Right forelimb (tissue), 1 donor: ENCODE data around the gene NUBPL.
"Not testable (repeated sequence)": the region's sequence is repeated elsewhere in the genome, so short reads cannot be mapped to it uniquely, and the experiment has no call there.

Source experiments
- DNase-seq: peaks from one replicate; pipeline ENCODE4 v3.0.0-alpha.2; 2018

Gene NUBPL

DNA sequence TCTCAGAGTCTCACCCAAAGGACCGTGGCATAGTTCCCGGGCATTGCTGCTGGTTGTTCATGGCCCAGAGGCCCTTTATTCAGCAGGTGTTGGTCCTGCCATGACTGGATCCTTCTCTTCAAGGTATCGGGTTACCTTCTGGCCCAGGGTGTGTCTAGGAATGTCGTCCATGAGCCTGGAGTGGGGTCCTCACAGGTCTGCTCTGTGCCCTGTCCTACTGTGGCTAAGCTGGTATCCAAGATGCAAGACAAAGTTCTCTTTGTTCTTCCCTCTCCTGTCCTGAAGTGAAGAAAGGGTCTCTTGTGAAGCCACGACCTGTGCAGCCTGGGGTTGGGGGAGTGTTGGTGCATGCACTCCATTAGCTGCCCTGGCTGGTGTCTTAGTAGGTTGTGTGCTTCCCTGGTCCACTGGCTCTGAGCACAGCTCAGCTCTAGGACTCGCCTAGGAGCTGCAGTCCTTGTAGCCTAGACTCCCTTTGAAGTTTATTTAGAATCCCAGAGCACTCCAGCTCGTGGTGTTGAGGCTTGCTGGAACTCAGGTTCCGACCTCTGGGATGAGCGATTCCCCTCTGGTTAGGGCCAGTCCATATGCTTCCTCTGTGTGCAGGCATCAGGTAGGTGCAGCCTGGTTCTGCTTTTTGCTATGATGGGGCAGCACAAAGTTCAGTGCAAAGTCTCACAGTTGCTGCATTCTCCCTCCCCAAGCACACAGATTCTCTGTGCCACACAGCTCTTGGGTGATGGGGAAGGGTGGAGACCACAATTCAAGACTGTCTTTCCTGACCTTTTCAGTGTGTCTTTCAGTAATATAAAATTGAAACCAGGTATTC lies 117.4 kb downstream of the NUBPL start:
- no peak for DNase-seq

DNA sequence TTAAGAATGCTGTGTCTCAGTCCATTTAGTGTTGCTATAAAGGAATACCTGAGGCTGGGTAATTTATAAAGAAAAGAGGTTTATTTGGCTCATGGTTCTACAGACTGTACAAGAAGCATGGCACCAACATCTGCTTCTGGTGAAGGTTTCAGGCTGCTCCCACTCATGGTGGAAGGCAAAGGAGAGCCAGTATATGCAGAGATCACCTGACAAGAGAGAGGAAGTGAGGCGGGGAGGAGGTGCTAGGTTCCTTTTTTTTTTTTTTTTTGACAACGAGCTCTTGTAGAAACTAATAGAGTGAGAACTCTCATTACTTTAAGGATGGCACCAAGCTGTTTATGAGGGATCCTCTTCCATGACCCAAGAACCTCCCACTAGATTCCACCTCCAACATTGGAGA lies 121.6 kb downstream of the NUBPL start:
- DNase-seq: no peak

DNA sequence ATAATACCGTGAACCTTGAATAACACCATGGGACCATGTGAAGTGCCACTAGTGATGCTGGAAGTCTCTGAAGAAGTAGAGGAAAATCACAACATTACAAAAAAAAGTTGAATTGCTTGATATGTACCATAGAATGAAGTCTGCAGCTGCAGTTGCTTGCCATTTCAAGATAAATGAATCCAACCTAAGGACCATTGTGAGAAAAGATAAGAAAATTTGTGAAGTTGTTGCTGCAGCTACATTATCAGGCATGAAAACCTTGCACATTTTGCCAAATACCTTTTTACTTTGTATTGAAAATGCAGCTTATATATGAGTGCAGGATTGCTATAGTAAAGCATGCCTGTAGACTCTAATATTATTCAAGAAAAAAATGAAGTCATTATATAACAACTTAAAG lies 126.5 kb downstream of the NUBPL start:
- DNase-seq: no peak

DNA sequence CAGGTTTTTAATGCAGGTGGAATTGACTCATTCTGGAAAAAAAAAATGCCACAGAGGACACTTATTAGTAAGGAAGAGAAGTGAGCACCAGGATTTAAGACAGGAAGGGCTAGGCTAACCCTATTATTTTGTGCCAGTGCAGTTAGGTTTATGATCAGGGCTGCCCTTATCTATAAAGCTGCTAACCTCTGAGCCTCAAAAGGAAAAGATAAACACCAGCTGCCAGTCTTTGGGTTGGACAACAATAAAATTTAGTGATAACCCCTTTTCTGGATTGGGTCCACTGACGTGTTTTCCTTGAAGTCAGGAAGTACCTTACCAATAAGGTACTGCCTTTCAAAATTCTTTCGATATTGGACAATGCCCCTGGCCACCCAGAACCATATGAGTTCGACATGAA lies 128.9 kb downstream of the NUBPL start:
- no peak for DNase-seq

DNA sequence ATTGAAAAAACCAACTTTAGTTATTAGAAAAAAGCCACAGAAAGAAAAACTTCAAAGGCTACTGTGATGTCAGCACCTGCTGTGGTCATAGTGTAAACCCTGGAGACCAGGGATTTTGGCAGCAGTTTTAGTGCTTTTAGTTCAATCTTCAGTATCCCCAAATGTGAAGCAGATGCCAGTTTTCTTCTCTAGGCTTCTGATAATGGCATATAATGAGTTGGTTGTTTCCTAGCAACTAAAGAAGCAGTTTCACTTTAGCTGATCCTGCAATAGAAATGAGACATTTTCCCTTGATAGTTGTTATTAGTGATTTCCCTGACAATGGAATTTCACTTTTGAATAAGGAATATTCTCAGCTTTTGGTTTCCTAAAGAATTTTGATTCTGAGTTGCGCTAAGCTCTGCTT lies 131.2 kb downstream of the NUBPL start:
- DNase-seq: no peak

DNA sequence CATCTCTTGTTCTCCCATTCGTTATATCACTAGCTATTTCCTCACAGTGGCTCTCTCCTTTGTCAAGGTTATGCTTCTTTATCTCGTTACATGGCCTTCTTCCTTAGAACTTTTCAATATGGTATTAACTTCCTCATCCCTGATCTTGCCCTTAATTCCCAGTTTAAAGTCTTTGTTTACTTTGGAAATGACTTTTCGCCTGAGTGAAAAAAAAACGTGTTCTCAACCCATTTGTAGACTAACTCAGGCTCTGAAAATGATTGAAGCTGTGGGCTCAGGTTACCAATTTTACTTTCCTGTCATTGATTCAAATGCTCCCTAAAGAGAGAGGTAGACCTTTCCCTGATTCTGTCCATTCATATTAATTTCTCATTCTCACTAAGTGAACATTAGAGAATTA lies 135.2 kb downstream of the NUBPL start:
- DNase-seq: no peak

DNA sequence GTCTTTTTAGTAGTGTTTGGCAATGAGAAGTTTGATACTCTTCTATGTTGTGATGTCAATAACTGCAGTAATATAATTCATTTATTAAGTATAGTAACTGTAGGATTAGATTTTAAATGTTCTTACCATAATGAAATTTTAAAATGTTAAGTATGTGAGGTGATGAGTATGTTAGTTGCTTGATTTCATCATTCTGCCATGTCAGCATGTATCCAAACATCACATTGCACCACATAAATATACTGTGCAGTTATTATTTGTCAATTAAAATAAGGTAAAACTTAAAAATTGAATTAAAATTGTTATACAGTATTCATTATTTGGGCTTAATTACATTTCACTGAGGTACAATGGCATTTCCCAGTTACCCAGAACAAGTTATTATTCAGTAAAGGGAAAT lies 138.6 kb downstream of the NUBPL start:
- DNase-seq: no peak

DNA sequence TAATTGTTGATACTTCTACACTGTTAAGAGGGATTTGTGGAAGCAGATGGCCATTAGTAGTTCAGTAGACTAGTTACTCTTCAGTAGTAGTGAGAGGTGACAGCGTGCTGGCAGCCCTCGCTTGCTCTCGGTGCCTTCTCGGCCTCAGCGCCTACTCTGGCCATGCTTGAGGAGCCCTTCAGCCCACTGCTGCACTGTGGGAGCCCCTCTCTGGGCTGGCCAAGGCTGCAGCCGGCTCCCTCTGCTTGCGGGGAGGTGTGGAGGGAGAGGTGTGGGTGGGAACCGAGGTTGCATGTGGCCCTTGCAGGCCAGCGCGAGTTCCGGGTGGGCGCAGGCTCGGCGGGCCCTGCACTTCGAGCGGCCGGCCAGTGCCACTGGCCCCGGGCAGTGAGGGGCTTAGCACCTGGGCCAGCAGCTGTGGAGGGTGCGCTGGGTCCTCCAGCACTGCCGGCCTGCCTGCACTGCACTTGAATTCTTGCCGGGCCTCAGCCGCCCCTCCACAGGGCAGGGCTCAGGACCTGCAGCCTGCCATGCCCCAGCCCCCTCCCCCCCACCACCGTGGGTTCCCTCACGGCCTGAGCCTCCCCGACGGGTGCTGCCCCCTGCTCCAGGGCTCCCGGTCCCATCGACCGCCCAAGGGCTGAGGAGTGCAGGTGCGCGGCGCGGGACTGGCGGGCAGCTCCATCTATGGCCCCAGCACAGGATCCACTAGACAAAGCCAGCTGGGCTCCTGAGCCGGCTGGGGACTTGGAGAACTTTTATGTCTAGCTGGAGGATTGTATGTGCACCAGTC lies 139.3 kb downstream of the NUBPL start:
- DNase-seq: no peak

DNA sequence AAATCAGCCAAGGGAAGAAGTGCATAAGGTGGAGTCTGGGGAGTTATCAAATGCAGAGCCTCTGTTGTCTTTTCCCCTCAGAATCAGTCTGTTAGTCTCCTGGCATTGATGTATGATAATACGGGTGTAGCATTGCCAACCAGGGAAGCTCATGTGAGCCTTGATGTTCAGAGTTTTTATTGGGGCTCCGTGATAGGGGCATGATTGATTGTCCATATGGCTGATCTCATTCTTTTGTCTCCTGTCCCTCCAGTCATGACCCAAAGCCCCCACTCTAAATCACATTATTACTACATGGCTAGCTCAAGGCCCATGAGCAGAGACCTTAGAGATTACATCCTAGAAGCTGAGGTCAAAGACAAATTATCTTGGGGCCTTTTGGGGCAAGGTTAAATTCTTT lies 140.9 kb downstream of the NUBPL start:
- DNase-seq: no peak

DNA sequence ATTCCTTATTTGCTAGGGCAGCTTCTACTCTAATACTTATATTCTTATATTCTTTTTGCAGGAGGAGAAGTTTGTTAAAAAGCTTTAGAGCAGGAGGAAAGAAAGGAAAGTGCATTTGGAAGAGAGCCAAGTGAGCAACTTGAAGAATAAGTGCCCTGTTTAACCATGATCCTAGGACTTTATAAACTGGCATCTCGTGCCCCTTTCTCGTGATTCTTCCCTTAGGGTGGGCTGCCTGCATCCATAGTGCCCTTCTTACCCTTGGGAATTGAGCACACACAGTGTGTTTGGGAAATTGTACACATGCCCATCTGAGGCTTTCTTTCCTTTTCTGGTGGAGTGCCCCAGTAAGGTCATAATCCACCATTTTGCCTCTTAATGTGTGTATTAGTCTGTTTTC lies 141.9 kb downstream of the NUBPL start:
- DNase-seq: no peak

DNA sequence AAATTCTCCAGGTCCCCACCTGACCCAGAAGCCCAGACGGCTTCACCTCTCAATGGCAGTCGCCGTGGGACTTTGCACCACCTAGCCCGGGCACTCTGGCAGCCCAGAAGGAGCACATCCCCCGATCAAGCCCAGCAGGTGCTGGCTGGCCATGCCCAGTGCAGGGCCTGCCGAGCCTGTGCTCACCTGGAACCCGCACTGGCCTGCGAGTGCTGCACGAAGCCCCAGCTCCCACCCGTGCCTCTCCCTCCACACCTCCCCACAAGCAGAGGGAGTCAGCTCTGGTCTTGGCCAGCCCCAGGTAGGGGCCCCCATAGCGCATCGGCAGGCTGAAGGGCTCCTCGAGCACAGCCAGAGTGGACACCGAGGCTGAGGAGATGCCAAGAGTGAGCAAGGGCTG lies 144.5 kb downstream of the NUBPL start:
- DNase-seq: no peak

DNA sequence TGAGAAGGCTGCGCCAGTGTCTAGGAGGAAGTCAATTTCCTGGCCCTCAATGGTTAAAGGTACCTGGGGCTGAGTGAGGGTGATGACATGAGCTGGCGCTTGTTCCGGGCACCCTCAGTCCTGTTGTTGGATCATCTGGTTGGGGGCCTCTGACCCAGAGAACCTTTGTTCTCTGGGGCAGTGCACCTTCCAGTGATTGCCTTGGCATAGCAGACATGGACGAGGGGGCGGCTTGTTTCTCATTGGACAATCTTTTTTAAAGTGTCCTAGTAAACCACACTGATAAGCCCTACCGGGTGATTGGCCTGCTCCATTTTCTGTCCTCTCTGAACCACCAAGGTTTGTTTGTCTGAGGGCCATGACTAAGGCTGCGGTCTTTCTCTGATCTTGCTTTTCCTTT lies 147.5 kb downstream of the NUBPL start:
- not testable (repeated sequence) for DNase-seq

DNA sequence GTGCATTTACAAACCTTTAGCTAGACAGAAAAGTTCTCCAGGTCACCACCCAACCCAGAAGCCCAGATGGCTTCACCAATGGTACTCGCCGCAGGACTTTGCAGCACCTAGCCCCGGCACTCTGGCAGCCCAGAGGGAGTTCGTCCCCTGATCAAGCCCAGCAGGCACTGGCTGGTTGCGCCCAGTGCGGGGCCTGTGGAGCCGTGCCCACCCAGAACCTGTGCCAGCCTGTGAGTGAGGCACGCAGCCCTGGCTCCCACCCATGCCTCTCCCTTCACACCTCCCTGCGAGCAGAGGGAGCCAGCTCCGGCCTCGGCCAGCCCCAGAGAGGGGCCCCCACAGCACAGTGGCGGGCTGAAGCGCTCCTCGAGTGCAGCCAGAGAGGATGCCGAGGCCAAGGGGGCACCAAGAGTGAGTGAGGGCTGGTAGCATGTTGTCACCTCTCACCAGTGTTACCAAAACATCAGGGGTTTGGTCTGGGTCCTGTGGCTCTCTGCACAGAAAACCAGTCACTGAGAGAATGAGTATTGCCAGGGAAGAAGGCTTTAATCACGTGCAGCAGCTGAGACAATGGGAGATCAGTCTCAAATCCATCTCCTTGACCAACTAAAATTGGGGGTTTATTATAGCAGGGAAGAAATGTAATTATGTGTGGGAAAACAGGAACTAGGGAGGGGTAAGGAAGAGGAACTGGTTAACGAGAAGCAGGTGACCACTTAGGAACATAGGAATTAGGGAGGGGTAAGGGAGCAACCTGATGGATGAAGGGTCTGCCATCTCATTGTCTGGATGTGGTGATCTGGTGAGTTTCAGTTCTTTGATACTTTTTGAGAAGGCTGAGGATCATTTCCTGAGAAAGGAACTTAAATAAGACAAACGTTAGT lies 151.3 kb downstream of the NUBPL start:
- no peak for DNase-seq

DNA sequence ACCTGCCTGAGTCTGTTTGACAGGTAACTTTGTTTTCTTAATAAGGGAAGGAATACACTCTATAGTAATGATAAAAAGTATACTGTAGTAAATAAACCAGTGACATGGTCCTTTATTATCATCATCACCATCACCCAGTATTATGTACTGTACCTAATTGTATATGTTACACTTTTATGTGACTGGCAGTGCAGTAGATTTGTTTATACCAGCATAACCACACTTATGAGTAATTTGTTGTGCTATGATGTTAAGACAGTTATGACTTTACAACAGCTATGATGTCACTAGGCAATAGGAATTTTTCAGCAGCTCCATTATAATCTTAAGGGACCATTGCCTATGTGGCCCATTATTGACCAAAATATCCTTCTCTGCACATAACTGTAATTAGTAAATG lies 155.0 kb downstream of the NUBPL start:
- no peak for DNase-seq

DNA sequence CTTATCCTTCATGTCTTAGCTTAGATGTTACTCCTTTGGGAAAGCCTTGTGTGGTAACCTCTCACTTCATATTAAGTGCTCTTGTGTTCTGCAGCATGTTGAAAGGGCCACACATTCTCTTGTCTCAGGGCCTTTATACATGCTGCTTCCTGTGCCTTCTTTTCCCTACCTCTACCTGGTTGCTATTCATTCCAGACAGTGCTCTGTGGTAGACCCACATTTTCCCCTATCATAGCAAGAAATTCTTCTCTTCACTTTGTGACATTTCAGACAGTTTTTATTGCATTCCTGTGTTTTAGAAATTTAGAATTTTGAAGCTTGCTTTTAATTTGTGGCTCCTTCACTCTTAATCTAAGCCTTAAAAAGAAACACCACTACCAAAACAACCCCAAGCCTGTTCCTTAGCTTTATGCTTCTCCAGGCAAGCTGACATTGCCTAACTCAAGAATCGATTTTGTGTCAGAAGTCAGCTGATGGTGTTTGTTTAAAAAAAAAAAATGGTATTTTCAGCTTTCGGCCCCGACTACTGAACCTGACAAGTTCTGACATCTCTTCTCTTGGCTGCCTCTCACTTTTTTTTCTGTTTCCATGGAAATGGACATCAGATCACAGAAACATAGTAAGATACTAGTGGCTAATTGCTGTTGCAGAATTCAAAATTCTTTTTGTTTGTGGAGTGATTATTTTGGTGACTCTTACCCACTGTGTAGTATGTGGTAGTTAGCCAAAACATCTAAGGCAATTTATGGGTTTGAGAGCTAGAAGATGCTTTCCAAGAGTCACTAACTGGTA lies 156.3 kb downstream of the NUBPL start:
- no peak for DNase-seq

DNA sequence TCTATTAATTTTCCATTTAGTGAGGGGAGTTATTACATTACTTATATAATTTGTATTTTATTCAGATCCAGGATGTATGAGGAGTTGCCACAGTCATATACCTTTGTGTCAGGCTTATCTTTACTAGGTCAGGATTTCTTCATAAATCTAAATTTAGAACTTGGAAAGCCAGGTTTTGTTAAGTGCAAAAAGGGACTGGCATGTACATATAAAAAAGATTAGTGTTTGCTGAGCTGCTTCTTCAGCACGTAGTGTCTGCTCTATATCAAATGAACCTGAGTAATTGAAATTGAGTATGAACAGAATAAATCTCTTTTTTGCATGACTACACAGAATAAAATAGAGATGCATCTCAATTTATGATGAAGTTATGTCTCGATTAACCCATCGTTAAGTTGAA lies 157.4 kb downstream of the NUBPL start:
- no peak for DNase-seq

DNA sequence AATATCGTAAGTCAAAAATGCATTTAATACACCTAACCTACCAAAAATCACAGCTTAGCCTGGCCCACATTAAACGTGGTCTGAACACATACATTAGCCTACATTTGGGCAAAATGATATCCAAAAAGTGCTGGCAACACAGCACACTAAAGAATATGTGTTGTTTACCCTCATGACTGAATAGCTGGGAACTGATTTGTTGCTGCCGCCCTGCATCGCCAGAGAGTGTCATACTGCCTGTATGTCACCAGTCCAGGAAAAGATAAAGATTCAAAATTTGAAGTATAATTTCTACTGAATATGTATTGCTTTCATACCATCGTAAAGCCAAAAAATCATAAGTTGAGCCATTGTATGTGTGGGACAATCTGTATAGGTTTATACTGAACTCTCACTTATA lies 157.8 kb downstream of the NUBPL start:
- DNase-seq: no peak

DNA sequence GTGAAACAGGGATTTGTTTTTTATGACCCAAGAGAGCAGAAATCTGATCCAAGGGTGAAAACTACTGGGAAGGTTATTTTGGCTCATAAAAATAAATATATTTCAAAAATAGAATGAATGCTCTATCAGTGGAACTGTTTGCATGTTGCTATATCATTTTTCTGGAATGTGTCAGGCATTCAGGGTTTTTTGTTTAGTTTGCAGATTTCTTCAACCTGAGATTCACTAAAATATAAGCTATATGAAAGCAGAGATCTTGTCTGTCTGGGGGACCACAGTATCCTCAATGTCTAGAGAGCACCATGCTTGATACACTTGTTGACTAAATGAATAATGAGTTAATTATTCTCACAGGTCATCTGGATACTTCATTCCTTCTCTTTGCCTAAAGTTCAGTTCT lies 165.1 kb downstream of the NUBPL start:
- no peak for DNase-seq

DNA sequence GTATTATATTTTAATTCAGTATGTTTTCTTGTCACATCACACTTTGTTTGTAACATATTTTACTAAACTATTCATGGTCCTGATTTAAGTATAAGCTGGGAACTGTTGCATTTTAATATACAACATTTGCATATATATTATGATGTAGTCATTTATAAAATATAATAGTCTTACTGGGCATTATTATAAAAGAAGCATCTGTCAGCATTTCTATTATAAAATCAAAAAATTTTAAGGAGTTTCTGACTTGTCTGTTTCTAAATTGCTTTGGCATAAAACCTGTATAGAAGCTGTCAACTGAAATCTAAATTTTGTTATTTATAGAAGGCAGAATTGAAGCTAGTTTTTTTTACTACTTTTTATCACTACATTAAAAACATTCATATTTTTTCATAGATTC lies 166.6 kb downstream of the NUBPL start:
- no peak for DNase-seq

DNA sequence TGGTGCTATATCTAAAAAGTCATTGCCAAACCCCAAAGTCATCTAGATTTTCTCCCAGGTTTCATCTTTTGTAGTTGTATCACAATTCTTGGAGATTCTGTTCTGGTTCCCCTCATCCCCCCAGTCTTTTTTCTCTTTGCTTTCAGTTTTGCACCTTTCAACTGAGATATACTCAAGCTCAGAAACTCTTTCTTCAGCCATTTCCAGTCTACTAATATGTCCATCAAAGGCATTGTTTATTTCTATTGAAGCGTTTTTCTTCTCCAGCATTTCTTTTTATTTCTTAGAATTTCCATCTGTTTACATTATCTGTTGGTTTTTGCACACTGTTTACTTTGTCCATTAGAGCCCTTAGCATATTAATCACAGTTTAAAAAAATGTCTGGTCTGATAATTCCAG lies 179.5 kb downstream of the NUBPL start:
- DNase-seq: no peak

DNA sequence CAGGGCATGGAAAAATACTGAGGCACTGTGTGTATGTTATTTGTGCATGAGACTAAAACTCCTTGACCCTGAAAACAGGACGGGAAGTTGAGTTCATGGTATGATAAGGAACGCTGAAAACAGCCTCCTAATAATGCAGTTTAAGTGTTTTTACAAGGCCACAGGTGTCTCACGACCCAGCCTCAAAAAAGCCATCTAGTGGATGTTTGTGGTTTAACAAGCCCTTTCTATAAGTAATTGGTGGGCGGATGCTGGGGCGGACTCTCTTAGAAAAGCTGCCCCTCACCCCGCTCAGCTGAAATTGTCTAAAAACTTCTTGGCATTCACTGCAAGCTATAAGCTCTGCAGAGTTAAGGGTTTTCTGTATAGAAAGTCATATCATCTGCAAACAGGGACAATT lies 184.5 kb downstream of the NUBPL start:
- no peak for DNase-seq

DNA sequence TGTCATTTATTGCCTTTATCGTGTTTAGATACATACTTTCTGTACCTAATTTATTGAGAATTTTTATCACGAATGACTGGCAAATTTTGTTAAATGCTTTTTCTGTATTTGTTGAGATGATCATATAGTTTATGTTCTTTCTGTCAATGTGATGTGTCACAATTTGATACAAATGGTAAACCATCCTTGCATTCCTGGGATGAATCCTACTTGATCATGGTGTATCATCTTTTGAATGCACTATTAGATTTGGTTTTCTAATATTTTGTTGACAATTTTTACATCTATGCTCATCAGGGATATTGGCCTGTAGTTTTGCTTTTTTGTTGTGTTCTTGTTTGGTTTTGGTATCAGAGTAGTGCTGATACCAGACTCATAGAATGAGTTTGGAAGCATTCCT lies 185.1 kb downstream of the NUBPL start:
- no peak for DNase-seq

DNA sequence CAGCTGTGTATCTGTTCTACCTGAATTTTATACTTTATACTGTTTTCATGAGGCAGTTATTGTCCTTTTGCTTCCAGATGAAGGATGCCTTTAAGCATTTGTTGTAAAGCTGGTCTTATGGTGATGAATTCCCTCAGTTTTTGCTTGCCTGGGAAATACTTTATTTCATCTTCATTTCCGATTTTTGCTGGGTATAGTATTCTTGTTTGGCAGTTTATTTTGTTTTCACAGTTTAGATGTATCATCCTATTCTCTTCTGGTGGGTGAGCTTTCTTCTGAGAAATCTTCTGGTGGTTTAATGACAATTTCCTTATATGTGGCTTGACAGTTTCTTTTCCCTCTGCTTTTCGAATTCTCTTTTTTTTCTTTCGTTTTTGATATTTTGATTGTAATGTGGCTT lies 188.1 kb downstream of the NUBPL start:
- no peak for DNase-seq
